ENCODE measurements around the gene SMIM23.

- no peak for TF ChIP-seq CTCF (conservative IDR thresholded peaks at IDR 0.05; ENCODE audit: low read depth, low read length)
- TF ChIP-seq EZH2 (IDR thresholded peaks at IDR 0.05; ENCODE audit: borderline replicate concordance, low read depth, low read length, poor library complexity, severe bottlenecking), result no peak
These were observed 27.7 kb downstream of the SMIM23 start for GRCh38 chr5:171813270-171813669.

All from A673 (cell line).